ENCODE measurements around the gene ADM5. TPM values are rescaled to one million over a fixed set of nuclear protein-coding genes. Genes with fewer than 3 reads are reported as not detected.

ADM5 gene
- total RNA-seq, 1 donor from 2014 or later = 1.9 TPM

DNA sequence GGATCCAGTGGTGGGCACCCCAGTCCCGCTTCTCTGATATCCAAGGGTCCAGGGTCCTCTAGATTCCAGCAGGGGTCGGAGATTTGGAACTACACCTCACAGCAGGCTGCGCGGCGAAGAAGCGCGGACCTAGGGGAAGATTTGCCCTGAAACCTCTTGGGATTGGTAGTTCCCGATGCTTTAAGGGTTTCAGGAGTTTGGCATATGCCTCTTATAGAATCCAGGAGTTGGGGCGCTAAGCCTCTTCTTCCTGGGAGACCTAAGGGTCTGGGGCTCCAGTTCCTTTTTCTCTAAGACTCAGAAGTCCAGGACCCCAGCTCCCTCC, 23.3 kb upstream of the ADM5 start:
- Histone ChIP-seq H3K4me3 (peak overlapping the region; percentile 94), H3K36me3 (peaks cover 18% of the 10 kb centered on the region), H3K27ac (peak overlapping the region; percentile 76), H3K27me3 (no peaks in the 10 kb centered on the region), H3K4me1 (peaks cover 16% of the 10 kb centered on the region), H3K9me3 (no peaks in the 10 kb centered on the region)
- ATAC-seq = no peak
- no peak for TF ChIP-seq CTCF (IDR thresholded peaks at IDR 0.05)
- intact Hi-C loops (cut with DNase I) = no loop called here
- no peak for DNase-seq

DNA sequence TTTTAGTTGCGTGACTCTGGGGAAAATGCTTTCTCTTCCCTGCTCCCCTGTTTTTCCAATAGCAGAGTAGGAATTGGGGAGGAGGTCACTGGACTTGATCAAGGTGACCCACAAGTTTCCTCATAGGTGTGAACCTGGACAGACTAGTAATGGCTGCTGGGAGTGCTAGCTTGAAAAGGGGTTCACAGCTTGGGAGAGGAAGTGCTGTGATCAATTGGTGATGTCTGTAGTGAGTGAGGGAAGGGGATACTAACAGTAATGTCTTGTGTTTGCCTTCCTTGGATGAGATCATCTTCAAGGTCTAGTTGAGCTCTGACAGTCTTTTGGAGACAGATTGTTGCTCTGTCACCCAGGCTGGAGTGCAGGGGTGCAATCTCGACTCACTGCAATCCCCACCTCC, 21.9 kb upstream of the ADM5 start:
- intact Hi-C loops (cut with DNase I) = no loop called here
- TF ChIP-seq CTCF (IDR thresholded peaks at IDR 0.05) = no peak

GRCh38 chr19:49669516-49669915, 19.9 kb upstream of the ADM5 start:
- Histone ChIP-seq H3K27me3 (no peaks in the 10 kb centered on the region), H3K4me3 (no peak overlapping the region), H3K4me1 (peaks cover 14% of the 10 kb centered on the region), H3K36me3 (no peaks in the 10 kb centered on the region), H3K9me3 (no peaks in the 10 kb centered on the region), H3K27ac (no peak overlapping the region)
- ATAC-seq (no peak), DNase-seq (no peak)
- no peak for TF ChIP-seq CTCF (IDR thresholded peaks at IDR 0.05)
- intact Hi-C loops (cut with DNase I) = no loop called here

More for the DNA sequence above, 21.9 kb upstream of the ADM5 start:
- H3K36me3 ChIP-seq = peaks cover 4% of the 10 kb centered on the region
- H3K4me1 ChIP-seq = peaks cover 21% of the 10 kb centered on the region
- H3K27ac ChIP-seq = no peak overlapping the region
- ATAC-seq = no peak
- H3K27me3 ChIP-seq = no peaks in the 10 kb centered on the region
- H3K4me3 ChIP-seq = no peak overlapping the region
- DNase-seq = no peak
- no peaks in the 10 kb centered on the region for H3K9me3 ChIP-seq

DNA sequence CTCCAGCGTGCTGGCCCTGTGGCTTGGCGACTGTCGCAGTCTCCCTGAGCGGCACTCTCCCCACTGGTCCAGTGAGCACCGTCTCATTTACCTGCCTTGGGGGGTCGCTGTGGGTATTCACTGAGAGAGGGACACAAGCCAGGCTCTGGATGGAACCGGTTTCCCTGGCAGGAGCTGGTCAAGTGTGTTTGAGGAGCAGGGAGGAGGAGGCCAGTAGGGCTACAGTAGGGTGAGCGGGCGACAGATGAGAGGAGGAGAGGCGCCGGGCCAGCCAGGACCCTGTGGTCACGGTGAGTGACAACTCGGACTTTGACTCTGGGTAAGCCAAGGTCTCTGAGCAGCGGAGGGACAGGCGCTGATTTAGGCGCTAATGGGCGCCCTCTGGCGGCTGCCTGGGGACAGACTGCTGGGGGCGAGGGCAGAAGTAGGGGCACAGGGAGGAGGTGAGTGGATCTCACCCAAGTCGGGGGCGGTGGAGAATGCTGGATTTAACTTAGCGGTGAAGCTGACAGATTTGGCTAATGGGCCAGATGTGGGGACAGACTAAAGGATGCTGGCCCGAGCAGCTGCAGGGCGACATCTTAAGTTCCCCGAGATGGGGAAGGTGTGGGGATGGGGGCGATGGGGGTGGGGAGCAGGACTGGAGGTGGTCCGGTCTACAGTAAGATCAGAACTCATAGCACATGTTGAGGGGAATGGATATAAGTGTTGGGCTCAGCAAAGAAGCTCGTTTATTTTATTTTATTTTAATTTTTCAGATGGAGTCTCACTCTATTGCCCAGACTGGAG, 17.1 kb upstream of the ADM5 start:
- no peaks in the 10 kb centered on the region for H3K36me3 ChIP-seq
- H3K27ac ChIP-seq = peak overlapping the region; percentile 39
- no peak overlapping the region for H3K4me3 ChIP-seq
- DNase-seq = peak; percentile 88
- no peaks in the 10 kb centered on the region for H3K9me3 ChIP-seq
- H3K4me1 ChIP-seq = peaks cover 10% of the 10 kb centered on the region
- TF ChIP-seq CTCF (IDR thresholded peaks at IDR 0.05) = peak; percentile 89
- H3K27me3 ChIP-seq = no peaks in the 10 kb centered on the region
- peak; percentile 42 for ATAC-seq
- intact Hi-C loops (cut with DNase I) = no loop called here

DNA sequence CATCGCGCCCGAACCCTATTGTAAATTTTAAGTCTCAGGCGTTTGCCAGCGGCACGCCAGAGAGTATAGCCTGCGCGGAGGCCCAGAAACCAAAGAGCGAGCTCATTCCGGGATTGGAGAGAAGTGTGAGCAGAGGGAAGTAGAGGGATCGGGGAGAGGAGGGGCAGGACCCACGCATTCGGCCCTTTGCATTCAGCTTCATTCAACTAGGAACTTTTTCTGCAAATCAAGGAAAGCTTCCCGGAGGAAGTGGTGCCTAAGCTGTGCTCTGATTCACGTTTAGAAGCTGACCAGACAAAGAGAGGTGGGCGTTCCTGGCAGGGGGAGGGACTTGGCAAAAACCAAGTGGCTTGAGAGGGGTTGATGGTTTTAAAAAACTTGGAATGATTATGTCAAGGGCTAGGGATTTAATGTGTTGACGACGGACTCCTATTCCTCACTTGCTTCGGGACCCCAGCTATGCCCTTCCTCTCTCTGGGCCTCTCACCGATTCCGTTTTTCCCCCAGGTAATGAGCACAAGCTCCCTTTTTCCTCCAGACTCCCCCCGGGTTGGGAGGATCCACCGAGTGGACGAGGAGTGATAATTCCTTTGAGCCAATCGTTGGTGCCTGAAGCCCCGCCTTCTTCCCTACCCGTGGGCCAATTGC, 13.1 kb upstream of the ADM5 start:
- ATAC-seq = peak; percentile 56
- no peaks in the 10 kb centered on the region for H3K9me3 ChIP-seq
- H3K27ac ChIP-seq = peak overlapping the region; percentile 97
- no peaks in the 10 kb centered on the region for H3K27me3 ChIP-seq
- peaks cover 3% of the 10 kb centered on the region for H3K36me3 ChIP-seq
- peak overlapping the region; percentile 44 for H3K4me3 ChIP-seq
- DNase-seq = peak; percentile 90
- no peak for TF ChIP-seq CTCF (IDR thresholded peaks at IDR 0.05)
- intact Hi-C loops (cut with DNase I) = no loop called here
- H3K4me1 ChIP-seq = peaks cover 38% of the 10 kb centered on the region

Measured in upper lobe of right lung (tissue), 1 donor.